ENCODE data around the gene IGBP1. TPM values are rescaled to one million over a fixed set of nuclear protein-coding genes. Genes with fewer than 3 reads are reported as not detected.

IGBP1 gene
- total RNA-seq, 1 experiment from 2014 or later: 57.6 TPM

GRCh38 chrX:70141373-70141772, 8.1 kb downstream of the IGBP1 start:
- DNase-seq: no peak
- H4K20me1 ChIP-seq (ENCODE audit: insufficient read depth): no peaks in the 10 kb centered on the region
- CTCF ChIA-PET: no interaction called here
- no peaks in the 10 kb centered on the region for H3K9me2 ChIP-seq (ENCODE audit: insufficient read depth)
- no peak overlapping the region for H2AFZ ChIP-seq
- no peaks in the 10 kb centered on the region for H3K4me1 ChIP-seq (replicated peaks; ENCODE audit: insufficient read depth)
- BruUV-seq (replicated peaks): no TSS peak
- no peaks in the 10 kb centered on the region for H3K27me3 ChIP-seq (ENCODE audit: insufficient read depth, low read depth)
- H3K4me3 ChIP-seq: no peak overlapping the region
- H3K4me2 ChIP-seq: no peak overlapping the region
- POLR2A ChIA-PET (ENCODE audit: unreplicated experiment): no interaction called here
- TF ChIP-seq CTCF (conservative IDR thresholded peaks at IDR 0.05) (no peak), EZH2 (IDR thresholded peaks at IDR 0.05; ENCODE audit: low read depth) (no peak)
- no peaks in the 10 kb centered on the region for H3K9me3 ChIP-seq (ENCODE audit: insufficient read depth, low read depth)
- intact Hi-C loops (cut with micrococcal nuclease; ENCODE audit: unreplicated experiment): no loop called here
- no peaks in the 10 kb centered on the region for H3K79me2 ChIP-seq (ENCODE audit: low read depth)
- no peak overlapping the region for H3K27ac ChIP-seq
- H3K36me3 ChIP-seq (ENCODE audit: low read depth): no peaks in the 10 kb centered on the region
- H3F3A ChIP-seq (ENCODE audit: insufficient read depth, low read depth): no peaks in the 10 kb centered on the region

- Histone ChIP-seq H3K4me2 (0 out of 2 replicates have a peak overlapping the region, but pooled peaks have one; percentile 74), H2AFZ (no peak overlapping the region), H3K4me3 (no peak overlapping the region), H4K20me1 (ENCODE audit: insufficient read depth) (no peaks in the 10 kb centered on the region), H3K79me2 (ENCODE audit: low read depth) (no peaks in the 10 kb centered on the region), H3K36me3 (ENCODE audit: low read depth) (no peaks in the 10 kb centered on the region), H3F3A (ENCODE audit: insufficient read depth, low read depth) (peaks cover 13% of the 10 kb centered on the region; the same call in 1 of the 2 replicates), H3K27me3 (ENCODE audit: insufficient read depth, low read depth) (no peaks in the 10 kb centered on the region), H3K27ac (no peak overlapping the region), H3K4me1 (replicated peaks; ENCODE audit: insufficient read depth) (peaks cover 24% of the 10 kb centered on the region; the same call in 1 of the 2 replicates), H3K9me3 (ENCODE audit: insufficient read depth, low read depth) (no peaks in the 10 kb centered on the region), H3K9me2 (ENCODE audit: insufficient read depth) (no peaks in the 10 kb centered on the region)
- DNase-seq: no peak
- intact Hi-C loops (cut with micrococcal nuclease; ENCODE audit: unreplicated experiment): no loop called here
- no TSS peak for BruUV-seq (replicated peaks)
- ChIA-PET POLR2A (ENCODE audit: unreplicated experiment) (interaction anchor here (0.7 kb wide), 1 partner anchor 123 kb away, joined by 4 read pairs; the partner anchor contains the start of gene KIF4A), CTCF (interaction anchor here (1.2 kb wide), 1 partner anchor 34 kb away, joined by 4 read pairs; the partner anchor contains the start of gene IGBP1)
- no peak for TF ChIP-seq CTCF (conservative IDR thresholded peaks at IDR 0.05)
- TF ChIP-seq EZH2 (IDR thresholded peaks at IDR 0.05; ENCODE audit: low read depth): no peak
Observed at GRCh38 chrX:70166601-70167590, 33.6 kb downstream of the IGBP1 start.

- Histone ChIP-seq H3K27me3 (ENCODE audit: insufficient read depth, low read depth) (no peaks in the 10 kb centered on the region), H3K9me3 (ENCODE audit: insufficient read depth, low read depth) (no peaks in the 10 kb centered on the region), H3K4me2 (peak overlapping the region; percentile 74), H4K20me1 (ENCODE audit: insufficient read depth) (no peaks in the 10 kb centered on the region), H3K79me2 (ENCODE audit: low read depth) (no peaks in the 10 kb centered on the region), H3F3A (ENCODE audit: insufficient read depth, low read depth) (peaks cover 13% of the 10 kb centered on the region; the same call in 1 of the 2 replicates), H3K4me1 (replicated peaks; ENCODE audit: insufficient read depth) (peaks cover 24% of the 10 kb centered on the region; the same call in 1 of the 2 replicates), H3K9me2 (ENCODE audit: insufficient read depth) (no peaks in the 10 kb centered on the region), H3K27ac (peak overlapping the region; percentile 58), H2AFZ (peak overlapping the region; percentile 69), H3K4me3 (peak overlapping the region; percentile 34; the same call in 1 of the 2 replicates), H3K36me3 (ENCODE audit: low read depth) (no peaks in the 10 kb centered on the region)
- ChIA-PET CTCF (interaction anchor here (0.6 to 1.5 kb wide), 2 partner anchors 35 to 1008 kb away, joined by 12 to 26 read pairs; partner anchors contain the start of gene IGBP1), POLR2A (ENCODE audit: unreplicated experiment) (interaction anchor here (0.6 to 1.1 kb wide), 3 partner anchors 121 to 1115 kb away, joined by 3 to 6 read pairs (median 5); partner anchors contain the start of genes KIF4A, NONO and PDZD11)
- intact Hi-C loops (cut with micrococcal nuclease; ENCODE audit: unreplicated experiment): no loop called here
- DNase-seq: peak; percentile 37 to 63
- no TSS peak for BruUV-seq (replicated peaks)
- no peak for TF ChIP-seq CTCF (conservative IDR thresholded peaks at IDR 0.05)
- TF ChIP-seq EZH2 (IDR thresholded peaks at IDR 0.05; ENCODE audit: low read depth): no peak
Observed at GRCh38 chrX:70168238-70169188, 35.3 kb downstream of the IGBP1 start.

Measured in PC-9 (cell line).